Spleen (tissue), 11 donors: ENCODE data around the gene NUP85. TPM values are rescaled to one million over a fixed set of nuclear protein-coding genes. Genes with fewer than 3 reads are reported as not detected.

Source experiments
- DNase-seq: peaks from one replicate; pipeline ENCODE4 v3.0.0-alpha.2; 2020
- H3K27ac ChIP-seq, 8 donors: fragments of 200-600 bp; sonication (generic) in 7 of 8; 1 replicate in 4 of 8; 2 replicates in 4 of 8; pipeline versions ENCODE4 v1.5.0 to v1.8.0; 2016 to 2021; ENCODE audit warnings: inconsistent platforms in 4 of 8, mild to moderate bottlenecking in 4 of 8, moderate library complexity in 1 of 8
- H3K27me3 ChIP-seq, 7 donors: fragments of 200-600 bp; sonication (generic) in 6 of 7; replicated peaks in 1 of 7; 1 replicate in 4 of 7; 2 replicates in 3 of 7; pipeline versions ENCODE4 v1.5.0 to v1.8.0; 2016 to 2021; ENCODE audit warnings: inconsistent platforms in 3 of 7, mild to moderate bottlenecking in 1 of 7
- H3K36me3 ChIP-seq, 6 donors: fragments of 200-600 bp; sonication (generic) in 5 of 6; 1 replicate in 4 of 6; 2 replicates in 2 of 6; pipeline versions ENCODE4 v1.5.0 to v1.8.0; 2016 to 2021; ENCODE audit warnings: inconsistent platforms in 2 of 6
- H3K4me1 ChIP-seq, 6 donors: fragments of 200-600 bp; sonication (generic) in 5 of 6; 1 replicate in 3 of 6; 2 replicates in 3 of 6; pipeline versions ENCODE4 v1.5.0 to v1.8.0; 2016 to 2021; ENCODE audit warnings: inconsistent platforms in 3 of 6
- H3K4me3 ChIP-seq, 8 donors: fragments of 200-600 bp; sonication (generic) in 7 of 8; 1 replicate in 4 of 8; 2 replicates in 4 of 8; pipeline versions ENCODE4 v1.5.0 to v1.8.0; 2016 to 2021; ENCODE audit warnings: inconsistent platforms in 4 of 8, mild to moderate bottlenecking in 4 of 8, moderate library complexity in 2 of 8
- H3K9me3 ChIP-seq, 8 donors: fragments of 200-600 bp; sonication (generic) in 7 of 8; 1 replicate in 4 of 8; 2 replicates in 4 of 8; pipeline versions ENCODE4 v1.5.0 to v1.8.0; 2016 to 2021; ENCODE audit warnings: inconsistent platforms in 4 of 8
- CTCF ChIP-seq, 11 experiments: fragments of 200-600 bp in 7 of 11; fragments of 450-650 bp in 4 of 11; sonication (generic) in 4 of 11; IDR thresholded peaks in 8 of 11; conservative IDR thresholded peaks in 3 of 11; 1 replicate in 7 of 11; 2 replicates in 4 of 11; pipeline versions ENCODE4 v1.4.0 to v1.8.0; 2016 to 2021; ENCODE audit warnings: antibody characterized with exemption in 11 of 11, inconsistent platforms in 4 of 11, mild to moderate bottlenecking in 1 of 11
- POLR2A ChIP-seq, 3 donors: fragments of 450-650 bp; IDR thresholded peaks; one replicate each; pipeline ENCODE4 v1.5.1; 2017; ENCODE audit warnings: antibody characterized with exemption in 3 of 3, mild to moderate bottlenecking in 1 of 3
- POLR2AphosphoS5 ChIP-seq, 3 donors: sonication (generic); formaldehyde crosslinking; IDR thresholded peaks; one replicate each; pipeline ENCODE4 v1.5.1; 2017; ENCODE audit warnings: antibody characterized with exemption in 3 of 3
- WGBS, 5 donors: extraction: QIAGEN DNeasy Blood & Tissue Kit in 3 of 5; methylation state at CpG; one replicate each; pipeline versions ENCODE4 v1.1.5 to v1.1.7; 2013 to 2018; 5-methylcytosine and 5-hydroxymethylcytosine counted together
- intact Hi-C: fragments of 100-400 bp; cut with DNase I; formaldehyde crosslinking; loops from one replicate; pipeline ENCODE4 v1.15.0; 2023; ENCODE audit warnings: low total_unique reads
- polyA plus RNA-seq, 3 donors: library from polyadenylated mRNA; stranded (reverse); fragments of 200-250 nt; gene quantifications; one replicate each; pipeline ENCODE4 v1.2.1, GENCODE V29; 2013
- total RNA-seq, 7 donors: library from RNA; depleted of rRNA in 3 of 7; stranded (reverse); fragments of >200 nt in 3 of 7; fragmentation: NEBNext Ultra II Directional in 4 of 7; extraction: Animal tissue kit (Norgen Biotek cat#: 25700) in 4 of 7; gene quantifications; one replicate each; pipeline versions ENCODE4 v1.1.0 to v1.2.1, GENCODE V29; 2016 to 2021
- donor health status: healthy with polysubstance abuse.
- donor health status: DM: no; HTN: no; CAD: no; lungs with moderate emphysema.
- donor health status: DM: no; HTN: no; CAD: no.
- donor health status: Bipolar disorder and iron deficiency.
- donor health status: healthy.
- donor health status: DM: no; HTN: no; CAD: no.
- donor health status: DM: yes; HTN: yes; CAD: no.

NUP85 gene
- total and polyA plus RNA-seq, 10 donors = 35.5 to 83.8 (median 63.9) TPM

DNA sequence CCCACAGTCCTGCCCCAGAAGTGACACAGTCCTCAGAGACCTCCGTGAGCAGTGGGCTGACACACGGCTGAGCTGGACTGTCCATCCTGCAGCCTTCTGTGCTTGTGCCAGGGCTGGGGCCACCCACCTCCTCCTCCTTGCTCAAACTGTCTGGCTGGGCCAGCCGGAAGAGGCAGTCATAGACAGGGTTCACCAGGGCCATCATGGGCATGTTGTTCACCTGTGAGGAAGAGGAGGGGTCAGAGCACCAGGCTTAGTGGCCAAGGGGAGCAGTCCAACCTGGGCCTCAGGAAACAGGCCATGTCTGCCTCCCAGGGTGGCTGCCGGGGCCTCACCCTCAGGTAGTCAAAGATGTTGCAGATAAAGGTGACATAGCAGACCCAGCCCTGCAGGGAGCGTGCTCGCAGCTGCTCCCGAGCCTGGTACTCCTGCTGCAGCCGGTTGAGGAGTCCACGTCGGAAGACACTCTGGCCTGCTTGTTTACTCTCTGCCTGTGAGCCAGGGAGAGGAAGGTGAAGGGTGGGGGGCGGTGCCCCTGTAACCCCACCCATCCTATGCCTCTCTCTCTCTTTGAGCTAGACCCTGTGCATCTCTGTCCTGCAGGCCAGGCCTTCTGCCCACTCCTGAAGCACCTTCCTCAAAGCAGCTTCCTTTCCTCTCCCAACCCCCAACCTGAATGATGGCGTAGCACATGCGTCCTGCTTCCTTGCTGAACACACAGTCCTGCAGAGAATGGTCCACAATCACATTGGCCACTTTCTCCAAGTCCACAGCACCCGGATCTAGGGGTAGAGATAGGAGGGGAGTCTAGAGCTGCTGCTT is 62.1 kb downstream of the NUP85 start:
- peaks cover 16 to 81% (median 63%) of the 10 kb centered on the region in 6 donors for H3K4me1 ChIP-seq
- H3K27ac ChIP-seq = peak overlapping the region in 3 of 8 donors; percentile 57 to 98 (median 98)
- H3K4me3 ChIP-seq = no peak overlapping the region
- DNase-seq = no peak
- H3K9me3 ChIP-seq = no peaks in the 10 kb centered on the region
- intact Hi-C loops = no loop called here
- WGBS, 5 donors = 62 to 81% (median 67%) methylated on average over 11 to 14 of the region's 14 CpGs
- TF ChIP-seq POLR2A (IDR thresholded peaks at IDR 0.05) (no peak), POLR2AphosphoS5 (IDR thresholded peaks at IDR 0.05) (peak in 2 of 3 donors; percentile 53 to 66)
- peaks cover 0 to 52% (median 37%) of the 10 kb centered on the region in 6 donors for H3K36me3 ChIP-seq
- H3K27me3 ChIP-seq = no peaks in the 10 kb centered on the region

- DNase-seq = peak; percentile 71
- Histone ChIP-seq H3K9me3 (no peaks in the 10 kb centered on the region), H3K36me3 (peaks cover 0 to 52% (median 29%) of the 10 kb centered on the region in 6 donors), H3K4me1 (peaks cover 16 to 84% (median 58%) of the 10 kb centered on the region in 6 donors), H3K4me3 (peak overlapping the region; percentile 62 to 90 (median 86)), H3K27me3 (no peaks in the 10 kb centered on the region), H3K27ac (peak overlapping the region; percentile 91 to 99 (median 97))
- intact Hi-C loops = no loop called here
- no peak for TF ChIP-seq POLR2AphosphoS5 (IDR thresholded peaks at IDR 0.05)
- 23 to 46% (median 26%) methylated on average over 5 to 6 of the region's 6 CpGs for WGBS, 5 donors
These were observed 64.4 kb downstream of the NUP85 start for GRCh38 chr17:75269844-75270217.

- intact Hi-C loops = no loop called here
These were observed 64.9 kb downstream of the NUP85 start for GRCh38 chr17:75270218-75270965.

GRCh38 chr17:75270966-75271232 is 65.4 kb downstream of the NUP85 start, which contains the start of gene MIF4GD:
Gene MIF4GD, minus strand, starts transcription at chr17:75271231. Its CDS starts 1,036 bp downstream, at chr17:75270195.
- intact Hi-C loops = no loop called here
- 0 to 1% (median 1%) methylated on average over 23 to 39 of the region's 39 CpGs; no CpG with 5 or more reads in 1 of the 5 donors for WGBS, 5 donors
- H3K27ac ChIP-seq = peak within 1 kb of the TSS; percentile 91 to 99 (median 97)
- H3K4me3 ChIP-seq = peak within 1 kb of the TSS; percentile 62 to 90 (median 86)
- H3K9me3 ChIP-seq = no peaks in the 10 kb centered on the region
- DNase-seq = no peak
- H3K4me1 ChIP-seq = peaks cover 16 to 75% (median 55%) of the 10 kb centered on the region in 6 donors
- TF ChIP-seq POLR2A (IDR thresholded peaks at IDR 0.05) (peak in 1 of 3 donors; percentile 87), POLR2AphosphoS5 (IDR thresholded peaks at IDR 0.05) (no peak)
- H3K27me3 ChIP-seq = no peaks in the 10 kb centered on the region
- peaks cover 0 to 45% (median 20%) of the 10 kb centered on the region in 6 donors for H3K36me3 ChIP-seq

More at GRCh38 chr17:75270218-75270965, 64.9 kb downstream of the NUP85 start:
- 1 to 2% (median 1%) methylated on average over 15 to 47 of the region's 47 CpGs for WGBS, 5 donors
- Histone ChIP-seq H3K9me3 (no peaks in the 10 kb centered on the region), H3K27ac (peak overlapping the region; percentile 91 to 99 (median 97)), H3K27me3 (no peaks in the 10 kb centered on the region), H3K4me3 (peak overlapping the region; percentile 62 to 90 (median 86)), H3K4me1 (peaks cover 16 to 80% (median 57%) of the 10 kb centered on the region in 6 donors), H3K36me3 (peaks cover 0 to 49% (median 25%) of the 10 kb centered on the region in 6 donors)
- peak in 4 of 11 experiments; percentile 14 to 34 (median 24) for TF ChIP-seq CTCF (IDR thresholded peaks at IDR 0.05 in 8 of 11, conservative IDR thresholded peaks at IDR 0.05 in 3 of 11)
- TF ChIP-seq POLR2AphosphoS5 (IDR thresholded peaks at IDR 0.05) = peak; percentile 46 to 68 (median 63)
- peak in 1 of 3 donors; percentile 33 for TF ChIP-seq POLR2A (IDR thresholded peaks at IDR 0.05)
- peak; percentile 92 for DNase-seq

DNA sequence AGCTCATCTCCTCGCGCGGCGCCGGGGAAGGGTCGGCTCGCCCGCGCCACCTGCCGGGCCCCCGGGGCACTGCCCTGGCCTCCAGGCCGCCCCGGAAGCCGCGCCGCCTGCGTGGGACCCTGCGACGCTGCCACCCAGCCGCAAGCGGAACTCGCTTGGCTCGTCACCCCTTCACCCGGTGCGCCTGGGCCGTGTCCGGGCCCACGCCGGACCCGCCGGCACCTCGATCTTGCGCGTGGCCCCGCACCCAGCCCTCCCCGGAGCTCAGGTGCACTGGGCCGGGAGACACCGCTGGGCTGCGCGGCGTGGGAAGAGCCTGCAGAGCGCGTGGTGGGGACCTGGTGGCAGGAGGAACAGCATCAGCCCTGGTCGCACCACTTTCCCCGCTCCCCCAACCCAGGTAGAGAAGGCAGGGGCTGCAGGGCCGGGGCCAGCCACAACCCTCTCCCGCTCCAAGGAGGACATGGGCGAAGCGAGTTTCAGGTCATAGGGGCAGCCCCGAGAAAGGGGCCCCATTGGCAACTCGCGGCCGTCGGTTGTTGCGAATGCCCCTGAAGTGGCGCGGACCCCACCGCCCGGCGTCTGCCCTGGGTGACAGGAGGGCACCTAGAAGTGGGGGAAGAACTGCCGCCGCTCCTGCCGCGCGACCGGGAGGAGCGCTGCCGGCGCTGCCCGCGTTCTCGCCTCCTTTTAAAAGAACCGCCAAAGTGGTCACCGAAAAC is 65.9 kb downstream of the NUP85 start:
- intact Hi-C loops = no loop called here
- WGBS, 5 donors = 0% methylated on average over 40 to 74 of the region's 74 CpGs
- TF ChIP-seq CTCF (IDR thresholded peaks at IDR 0.05 in 8 of 11, conservative IDR thresholded peaks at IDR 0.05 in 3 of 11) = peak; percentile 52 to 95 (median 90)
- TF ChIP-seq POLR2AphosphoS5 (IDR thresholded peaks at IDR 0.05) = peak; percentile 70 to 90 (median 87)
- peak in 2 of 3 donors; percentile 30 to 54 for TF ChIP-seq POLR2A (IDR thresholded peaks at IDR 0.05)
- Histone ChIP-seq H3K4me3 (peak overlapping the region; percentile 15 to 90 (median 86)), H3K4me1 (peaks cover 16 to 70% (median 51%) of the 10 kb centered on the region in 6 donors), H3K36me3 (peaks cover 0 to 40% (median 15%) of the 10 kb centered on the region in 6 donors), H3K27me3 (no peaks in the 10 kb centered on the region), H3K27ac (peak overlapping the region; percentile 91 to 99 (median 97)), H3K9me3 (no peaks in the 10 kb centered on the region)
- peak; percentile 98 for DNase-seq
